H9 (cell line): ENCODE measurements around the gene SYT7. TPM values are rescaled to one million over a fixed set of nuclear protein-coding genes. Genes with fewer than 3 reads are reported as not detected.

ENCODE experiments used
- DNase-seq: peaks from one replicate; pipeline ENCODE4 v3.0.0-alpha.2; 2017
- H2AFZ ChIP-seq: one replicate; pipeline ENCODE4 v1.6.1; 2013; ENCODE audit warnings: mild to moderate bottlenecking, low read length, control low read depth, moderate library complexity
- H2AK5ac ChIP-seq: 2 replicates; pipeline ENCODE4 v1.6.1; 2013; ENCODE audit warnings: low read length, control low read depth, mixed read lengths; ENCODE audit not compliant: insufficient read length
- H2BK120ac ChIP-seq: one replicate; pipeline ENCODE4 v1.6.1; 2013; ENCODE audit warnings: low read depth, mild to moderate bottlenecking, low read length, control low read depth, inconsistent platforms; ENCODE audit not compliant: poor library complexity, severe bottlenecking
- H2BK12ac ChIP-seq: 2 replicates; pipeline ENCODE4 v1.6.1; 2013; ENCODE audit warnings: low read length, control low read depth, mixed read lengths, low read depth; ENCODE audit not compliant: insufficient read length
- H2BK15ac ChIP-seq: 2 replicates; pipeline ENCODE4 v1.6.1; 2013; ENCODE audit warnings: low read depth, low read length, control low read depth
- H2BK20ac ChIP-seq: one replicate; pipeline ENCODE4 v1.6.1; 2013; ENCODE audit warnings: low read depth, mild to moderate bottlenecking, low read length, control low read depth, inconsistent platforms; ENCODE audit not compliant: poor library complexity, severe bottlenecking
- H2BK5ac ChIP-seq: 2 replicates; pipeline ENCODE4 v1.6.1; 2013; ENCODE audit warnings: low read length, control low read depth, mixed read lengths; ENCODE audit not compliant: insufficient read length
- H3K14ac ChIP-seq: 2 replicates; pipeline ENCODE4 v1.6.1; 2013; ENCODE audit warnings: low read length, control low read depth; ENCODE audit not compliant: insufficient read depth
- H3K18ac ChIP-seq: 2 replicates; pipeline ENCODE4 v1.6.1; 2013; ENCODE audit warnings: low read depth, mild to moderate bottlenecking, mixed read lengths, low read length, control low read depth; ENCODE audit not compliant: insufficient read length
- H3K23ac ChIP-seq: 2 replicates; pipeline ENCODE4 v1.6.1; 2013; ENCODE audit warnings: low read length, control low read depth, mixed read lengths, low read depth; ENCODE audit not compliant: insufficient read length
- H3K23me2 ChIP-seq: 2 replicates; pipeline ENCODE4 v1.6.1; 2013; ENCODE audit warnings: low read depth, mild to moderate bottlenecking, mixed read lengths, low read length, control low read depth; ENCODE audit not compliant: insufficient read length, poor library complexity, severe bottlenecking
- H3K27ac ChIP-seq: 2 replicates; pipeline ENCODE4 v1.5.1; 2013; ENCODE audit warnings: low read length, control low read depth, mixed read lengths, low read depth; ENCODE audit not compliant: insufficient read length
- H3K27me3 ChIP-seq: 2 replicates; pipeline ENCODE4 v1.6.1; 2013; ENCODE audit warnings: low read length, control low read depth, inconsistent platforms; ENCODE audit not compliant: insufficient read depth
- H3K4ac ChIP-seq: 2 replicates; pipeline ENCODE4 v1.6.1; 2013; ENCODE audit warnings: low read depth, mild to moderate bottlenecking, control low read depth, inconsistent platforms, low read length, moderate library complexity
- H3K4me1 ChIP-seq: 2 replicates; pipeline ENCODE4 v1.6.1; 2013; ENCODE audit warnings: low read length, control low read depth, inconsistent platforms; ENCODE audit not compliant: insufficient read depth
- H3K4me2 ChIP-seq: 2 replicates; pipeline ENCODE4 v1.6.1; 2013; ENCODE audit warnings: low read length, control low read depth, mixed read lengths; ENCODE audit not compliant: insufficient read length, insufficient read depth
- H3K56ac ChIP-seq: 2 replicates; pipeline ENCODE4 v1.6.1; 2013; ENCODE audit warnings: low read depth, mild to moderate bottlenecking, mixed read lengths, low read length, control low read depth; ENCODE audit not compliant: insufficient read length
- H3K79me1 ChIP-seq: 2 replicates; pipeline ENCODE4 v1.6.1; 2013; ENCODE audit warnings: low read depth, mild to moderate bottlenecking, moderate library complexity, low read length, control low read depth, inconsistent platforms; ENCODE audit not compliant: insufficient read depth, poor library complexity, severe bottlenecking
- H3K79me2 ChIP-seq: 2 replicates; pipeline ENCODE4 v1.6.1; 2013; ENCODE audit warnings: low read length, control low read depth, inconsistent platforms; ENCODE audit not compliant: insufficient read depth
- H3K9ac ChIP-seq: 2 replicates; pipeline ENCODE4 v1.6.1; 2013; ENCODE audit warnings: low read length, control low read depth, mixed read lengths; ENCODE audit not compliant: insufficient read length; ENCODE audit errors: extremely low read depth
- H3K9me3 ChIP-seq: one replicate; pipeline ENCODE4 v1.6.1; 2013; ENCODE audit warnings: low read depth, low read length, inconsistent platforms; ENCODE audit not compliant: control insufficient read depth
- H3T11ph ChIP-seq: one replicate; pipeline ENCODE4 v1.6.1; 2013; ENCODE audit warnings: mild to moderate bottlenecking, low read length, control low read depth, inconsistent platforms
- H4K20me1 ChIP-seq: one replicate; pipeline ENCODE4 v1.6.1; 2013; ENCODE audit not compliant: control insufficient read depth, insufficient read length, insufficient read depth
- H4K5ac ChIP-seq: 2 replicates; pipeline ENCODE4 v1.6.1; 2013; ENCODE audit warnings: low read depth, mild to moderate bottlenecking, mixed read lengths, low read length, control low read depth; ENCODE audit not compliant: insufficient read length
- H4K8ac ChIP-seq: replicated peaks from 2 replicates; pipeline ENCODE4 v1.6.1; 2013; ENCODE audit warnings: low read length, control low read depth, mixed read lengths, low read depth; ENCODE audit not compliant: insufficient read length
- H4K91ac ChIP-seq: 2 replicates; pipeline ENCODE4 v1.6.1; 2013; ENCODE audit warnings: low read depth, mild to moderate bottlenecking, moderate library complexity, mixed read lengths, low read length, control low read depth; ENCODE audit not compliant: insufficient read length
- H3K27ac Mint-ChIP-seq, 3 experiments: 2 replicates in 2 of 3; 3 replicates in 1 of 3; pipeline ENCODE4 v1.8.0; 2020 to 2021; ENCODE audit warnings: mixed read lengths in 3 of 3, mild to moderate bottlenecking in 1 of 3, moderate library complexity in 1 of 3
- H3K27me3 Mint-ChIP-seq: 2 replicates; pipeline ENCODE4 v1.8.0; 2021; ENCODE audit warnings: low read depth, mild to moderate bottlenecking, moderate library complexity, mixed read lengths
- H3K36me3 Mint-ChIP-seq, 3 experiments: 2 replicates in 2 of 3; 3 replicates in 1 of 3; pipeline ENCODE4 v1.8.0; 2020 to 2021; ENCODE audit warnings: low read depth in 3 of 3, mixed read lengths in 3 of 3; ENCODE audit not compliant: insufficient read depth in 1 of 3
- H3K4me1 Mint-ChIP-seq, 2 experiments: 2 replicates each; pipeline ENCODE4 v1.8.0; 2020; ENCODE audit warnings: mixed read lengths in 2 of 2
- H3K4me3 Mint-ChIP-seq, 2 experiments: 2 replicates in 1 of 2; 3 replicates in 1 of 2; pipeline ENCODE4 v1.8.0; 2020 to 2021; ENCODE audit warnings: mild to moderate bottlenecking in 2 of 2, mixed read lengths in 2 of 2, moderate library complexity in 1 of 2
- H3K9me3 Mint-ChIP-seq, 2 experiments: 2 replicates in 1 of 2; 3 replicates in 1 of 2; pipeline ENCODE4 v1.8.0; 2020; ENCODE audit warnings: mild to moderate bottlenecking in 2 of 2, mixed read lengths in 2 of 2, moderate library complexity in 1 of 2
- CTCF ChIP-seq: fragments of 200-600 bp; sonication (generic); conservative IDR thresholded peaks from 3 replicates; pipeline ENCODE4 v1.8.0; 2021; ENCODE audit warnings: antibody characterized with exemption, mild to moderate bottlenecking
- WGBS: extraction: QIAGEN DNeasy Blood & Tissue Kit; methylation state at CpG from one replicate; pipeline ENCODE4 v1.1.7; 2013; ENCODE audit warnings: missing lambda C conversion rate, low lambda C conversion rate, mixed read lengths; ENCODE audit not compliant: insufficient read length; ENCODE audit errors: extremely low coverage; 5-methylcytosine and 5-hydroxymethylcytosine counted together
- total RNA-seq: library from RNA; stranded (reverse); gene quantifications from 2 replicates; pipeline ENCODE4 v1.2.1, GENCODE V29; 2021

The SYT7 gene
- total RNA-seq, 1 experiment from 2014 or later: 8.8 TPM

GRCh38 chr11:61550665-61551227 lies 30.1 kb downstream of the SYT7 start:
- Histone ChIP-seq H4K5ac (no peak overlapping the region), H3T11ph (no peak overlapping the region), H2AK5ac (no peak overlapping the region), H4K20me1 (no peaks in the 10 kb centered on the region), H2BK5ac (no peak overlapping the region), H3K4me1 (no peaks in the 10 kb centered on the region; the same call in 1 of the 2 replicates), H3K79me2 (no peaks in the 10 kb centered on the region), H2BK20ac (no peak overlapping the region), H3K79me1 (no peaks in the 10 kb centered on the region), H4K8ac (no peak overlapping the region), H3K4ac (no peak overlapping the region), H3K9ac (no peak overlapping the region), H2BK12ac (no peak overlapping the region), H3K18ac (no peak overlapping the region), H3K27me3 (peaks cover 5% of the 10 kb centered on the region; the same call in 1 of the 2 replicates), H3K56ac (no peak overlapping the region), H4K91ac (no peak overlapping the region), H3K14ac (no peak overlapping the region), H3K9me3 (no peaks in the 10 kb centered on the region), H3K4me2 (no peak overlapping the region), H2BK15ac (no peak overlapping the region), H2AFZ (no peak overlapping the region), H3K27ac (no peak overlapping the region), H3K23ac (no peak overlapping the region), H2BK120ac (no peak overlapping the region), H3K23me2 (peaks cover 5% of the 10 kb centered on the region)
- peaks cover 21 to 66% of the 10 kb centered on the region in 2 experiments for H3K4me1 Mint-ChIP-seq
- H3K4me3 Mint-ChIP-seq: no peak overlapping the region
- no peak for DNase-seq
- TF ChIP-seq CTCF: no peak
- no peaks in the 10 kb centered on the region; a peak in 1 of 7 replicates for H3K36me3 Mint-ChIP-seq
- WGBS: no CpG with 5 or more reads among the region's 18 CpGs
- H3K27me3 Mint-ChIP-seq: peaks cover 32% of the 10 kb centered on the region
- H3K27ac Mint-ChIP-seq: no peak overlapping the region
- no peaks in the 10 kb centered on the region for H3K9me3 Mint-ChIP-seq
